Measurements from ENCODE around the gene PELI2.

Gene PELI2

DNA sequence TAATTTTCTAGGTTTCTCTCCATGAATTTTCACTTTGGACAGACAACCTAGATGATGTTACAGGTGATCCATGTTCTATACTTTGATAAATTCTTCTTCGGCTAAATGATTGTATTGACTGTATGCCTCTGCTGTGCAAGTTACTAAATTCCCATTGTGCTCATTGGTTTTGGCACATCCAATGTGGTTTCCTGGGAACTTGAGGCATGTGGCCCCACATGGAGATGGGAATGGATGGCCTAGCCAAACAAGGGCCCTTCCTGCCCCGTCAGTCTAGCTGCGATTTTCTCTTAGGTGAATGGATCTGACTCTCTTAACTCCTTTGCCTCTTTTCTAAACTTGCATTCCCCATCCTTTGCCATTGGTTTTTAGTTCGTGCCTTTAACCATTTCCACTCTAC is 186.2 kb downstream of the PELI2 start:
- Mint-ChIP-seq H3K27me3 (ENCODE audit: low read depth) (peaks cover 11% of the 10 kb centered on the region), H3K36me3 (ENCODE audit: low read depth) (no peaks in the 10 kb centered on the region), H3K4me1 (ENCODE audit: low read depth) (no peaks in the 10 kb centered on the region), H3K4me3 (no peak overlapping the region), H3K27ac (no peak overlapping the region), H3K9me3 (no peaks in the 10 kb centered on the region)

DNA sequence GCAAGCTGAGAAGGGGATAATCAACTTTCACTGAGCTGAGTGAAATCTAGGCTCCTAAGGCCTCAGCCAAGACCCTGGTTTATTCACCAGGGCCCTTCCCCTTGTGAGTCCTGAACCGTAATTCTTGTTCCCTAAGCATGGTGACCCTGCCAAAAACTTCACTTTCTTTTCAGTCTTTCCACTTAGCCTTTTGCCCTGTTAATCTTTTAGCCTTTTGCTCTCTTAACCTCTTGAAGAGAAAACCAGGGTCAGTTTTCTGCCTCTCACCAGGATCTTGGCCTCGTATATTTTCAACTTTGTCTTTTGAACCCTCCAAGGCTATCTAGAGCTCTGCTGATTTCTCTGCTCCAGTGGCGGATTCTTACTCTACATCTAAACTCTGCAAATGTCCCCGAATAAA is 191.0 kb downstream of the PELI2 start:
- no peaks in the 10 kb centered on the region for H3K4me1 Mint-ChIP-seq (ENCODE audit: low read depth)

DNA sequence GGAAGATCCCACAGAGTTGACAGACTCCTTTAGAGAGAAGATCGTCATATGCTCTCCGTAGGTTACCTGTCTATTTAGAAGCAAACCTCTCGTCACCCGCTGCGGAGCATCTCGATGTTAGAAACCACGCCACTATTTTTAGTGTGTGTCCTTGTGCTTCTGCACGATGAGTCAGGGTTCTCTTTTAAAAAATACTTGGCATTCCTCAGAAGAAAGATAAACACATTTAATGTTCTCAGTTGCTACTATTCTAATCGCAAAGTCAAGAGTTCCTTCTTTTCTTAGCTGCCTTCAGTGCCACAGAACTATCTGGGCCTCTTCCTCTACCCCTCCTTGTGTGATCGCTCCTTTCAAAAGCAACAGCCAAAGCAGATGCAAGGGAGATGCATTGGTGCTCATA is 192.4 kb downstream of the PELI2 start:
- Mint-ChIP-seq H3K4me1 (ENCODE audit: low read depth) (no peaks in the 10 kb centered on the region), H3K36me3 (ENCODE audit: low read depth) (no peaks in the 10 kb centered on the region), H3K9me3 (no peaks in the 10 kb centered on the region), H3K27ac (no peak overlapping the region), H3K4me3 (no peak overlapping the region), H3K27me3 (ENCODE audit: low read depth) (peaks cover 7% of the 10 kb centered on the region)

More for the DNA sequence above, 191.0 kb downstream of the PELI2 start:
- H3K9me3 Mint-ChIP-seq = no peaks in the 10 kb centered on the region
- no peaks in the 10 kb centered on the region for H3K36me3 Mint-ChIP-seq (ENCODE audit: low read depth)
- no peak overlapping the region for H3K27ac Mint-ChIP-seq
- H3K4me3 Mint-ChIP-seq = no peak overlapping the region
- peaks cover 11% of the 10 kb centered on the region for H3K27me3 Mint-ChIP-seq (ENCODE audit: low read depth)

DNA sequence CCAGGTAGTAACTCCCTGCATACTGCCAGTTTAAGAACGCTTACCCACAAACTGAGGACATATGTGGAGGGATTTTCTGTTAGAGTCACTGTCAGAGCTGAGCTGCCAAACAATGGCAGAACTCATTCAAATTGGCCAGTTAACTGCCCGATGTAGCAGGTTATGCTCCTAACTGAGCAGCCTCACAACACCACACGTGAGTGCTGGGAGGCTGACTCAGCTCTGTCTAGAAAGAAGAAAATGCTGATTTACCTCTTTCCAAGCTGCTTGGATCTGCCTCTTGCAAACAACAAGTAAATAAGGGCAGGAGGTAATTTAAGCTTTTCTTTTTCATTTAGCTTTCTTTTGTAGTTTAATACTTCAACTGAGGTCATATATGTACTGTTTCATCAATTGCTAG is 195.6 kb downstream of the PELI2 start:
- no peaks in the 10 kb centered on the region for H3K4me1 Mint-ChIP-seq (ENCODE audit: low read depth)

DNA sequence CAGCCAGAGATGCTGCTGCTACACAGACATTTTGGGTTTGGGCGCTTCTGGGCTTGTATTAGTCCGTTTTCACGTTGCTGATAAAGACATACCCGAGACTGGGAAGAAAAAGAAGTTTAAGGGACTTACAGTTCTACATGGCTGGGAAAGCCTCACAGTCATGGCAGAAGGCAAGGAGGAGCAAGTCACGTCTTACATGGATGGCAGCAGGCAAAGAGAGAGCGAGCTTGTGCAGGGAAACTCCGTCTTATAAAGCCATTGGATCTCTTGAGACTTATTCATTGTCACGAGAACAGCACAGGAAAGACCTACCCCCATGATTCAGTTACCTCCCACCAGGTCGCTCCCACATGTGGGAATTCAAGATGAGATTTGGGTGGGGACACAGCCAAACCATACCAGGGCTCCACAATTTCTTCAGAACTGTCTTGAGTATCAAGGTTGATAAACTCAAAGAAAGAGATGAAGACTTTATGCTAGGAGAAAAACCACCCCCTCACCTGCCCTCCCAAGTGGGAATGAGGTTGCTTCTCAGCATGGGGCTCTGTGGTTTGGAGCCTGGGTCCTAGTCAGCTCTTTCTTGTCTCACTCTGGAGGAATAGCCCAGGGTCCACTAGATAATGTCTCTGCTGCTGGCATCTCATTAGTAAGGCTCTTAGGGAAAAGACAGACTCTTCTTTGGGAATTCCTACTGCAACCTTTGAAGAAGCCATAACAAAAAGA is 200.3 kb downstream of the PELI2 start:
- Mint-ChIP-seq H3K27ac (no peak overlapping the region), H3K4me1 (ENCODE audit: low read depth) (no peaks in the 10 kb centered on the region), H3K36me3 (ENCODE audit: low read depth) (no peaks in the 10 kb centered on the region), H3K27me3 (ENCODE audit: low read depth) (peaks cover 6% of the 10 kb centered on the region), H3K4me3 (no peak overlapping the region), H3K9me3 (no peaks in the 10 kb centered on the region)

More for the DNA sequence above, 195.6 kb downstream of the PELI2 start:
- H3K36me3 Mint-ChIP-seq (ENCODE audit: low read depth) = no peaks in the 10 kb centered on the region
- H3K27me3 Mint-ChIP-seq (ENCODE audit: low read depth) = peaks cover under 1% of the 10 kb centered on the region
- no peaks in the 10 kb centered on the region for H3K9me3 Mint-ChIP-seq
- H3K27ac Mint-ChIP-seq = no peak overlapping the region
- no peak overlapping the region for H3K4me3 Mint-ChIP-seq

DNA sequence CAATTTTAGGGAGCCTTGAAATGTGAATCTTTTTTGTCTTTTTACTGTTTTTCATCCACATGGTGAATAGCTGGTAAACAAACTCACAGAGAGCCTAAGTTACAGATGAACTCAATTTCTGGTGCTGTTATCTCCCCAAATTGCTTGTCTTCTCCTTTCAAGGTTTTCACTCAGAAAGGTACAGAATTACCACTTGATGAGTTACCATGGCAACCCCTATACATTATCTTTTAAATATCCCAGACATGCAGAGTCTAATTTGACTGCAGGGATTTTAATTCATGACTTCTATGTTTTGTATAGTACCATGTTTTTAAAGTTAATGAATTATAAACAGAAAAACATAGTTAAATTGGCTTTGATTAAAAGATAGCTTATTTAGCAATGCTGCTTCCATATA is 203.7 kb downstream of the PELI2 start:
- Mint-ChIP-seq H3K9me3 (no peaks in the 10 kb centered on the region), H3K36me3 (ENCODE audit: low read depth) (no peaks in the 10 kb centered on the region), H3K4me1 (ENCODE audit: low read depth) (no peaks in the 10 kb centered on the region), H3K27ac (no peak overlapping the region), H3K4me3 (no peak overlapping the region), H3K27me3 (ENCODE audit: low read depth) (peaks cover 6% of the 10 kb centered on the region)

DNA sequence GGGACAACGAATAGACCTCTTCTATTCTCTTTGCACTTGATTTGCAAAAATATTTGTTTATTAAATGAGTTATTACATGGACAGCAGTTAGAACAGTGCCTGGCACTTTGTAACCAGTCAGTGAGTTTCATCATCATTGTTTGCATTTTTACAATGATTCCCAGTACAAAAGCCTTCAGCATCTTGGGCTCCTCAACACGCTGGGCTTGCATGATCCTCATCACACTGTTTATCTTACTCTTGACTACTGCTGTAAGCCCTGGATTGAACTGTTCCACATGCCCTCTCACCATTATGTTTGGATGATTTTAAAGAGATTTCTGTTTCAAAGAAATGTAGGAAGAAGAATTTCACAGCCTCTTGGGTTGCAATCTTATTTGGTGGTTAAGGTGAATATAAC is 204.3 kb downstream of the PELI2 start:
- H3K27me3 Mint-ChIP-seq (ENCODE audit: low read depth) = peaks cover 6% of the 10 kb centered on the region
- no peaks in the 10 kb centered on the region for H3K36me3 Mint-ChIP-seq (ENCODE audit: low read depth)
- no peaks in the 10 kb centered on the region for H3K4me1 Mint-ChIP-seq (ENCODE audit: low read depth)
- H3K27ac Mint-ChIP-seq = no peak overlapping the region
- no peak overlapping the region for H3K4me3 Mint-ChIP-seq
- no peaks in the 10 kb centered on the region for H3K9me3 Mint-ChIP-seq

DNA sequence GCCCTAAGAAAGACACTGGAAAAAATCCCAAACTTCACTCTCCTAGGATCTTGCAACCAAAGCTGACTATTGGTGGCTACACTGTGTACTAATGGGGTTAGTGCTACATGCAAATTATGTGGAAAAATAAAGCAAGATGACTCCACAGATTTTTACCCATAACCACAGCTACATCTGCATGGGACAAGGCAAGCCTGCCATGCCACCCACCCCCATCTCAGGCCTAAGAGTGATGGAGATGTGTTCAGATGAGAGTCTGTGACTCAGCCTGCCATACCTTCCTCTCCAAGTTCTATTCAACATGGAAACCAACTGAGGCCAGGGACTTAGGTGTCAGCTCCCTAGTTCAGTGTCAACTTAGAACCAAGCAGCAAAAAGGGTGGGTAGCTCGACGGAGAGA is 206.2 kb downstream of the PELI2 start:
- H3K4me3 Mint-ChIP-seq = no peak overlapping the region
- H3K27me3 Mint-ChIP-seq (ENCODE audit: low read depth) = peaks cover 4% of the 10 kb centered on the region
- H3K9me3 Mint-ChIP-seq = no peaks in the 10 kb centered on the region
- H3K27ac Mint-ChIP-seq = no peak overlapping the region
- peaks cover 2% of the 10 kb centered on the region for H3K4me1 Mint-ChIP-seq (ENCODE audit: low read depth)
- H3K36me3 Mint-ChIP-seq (ENCODE audit: low read depth) = no peaks in the 10 kb centered on the region

DNA sequence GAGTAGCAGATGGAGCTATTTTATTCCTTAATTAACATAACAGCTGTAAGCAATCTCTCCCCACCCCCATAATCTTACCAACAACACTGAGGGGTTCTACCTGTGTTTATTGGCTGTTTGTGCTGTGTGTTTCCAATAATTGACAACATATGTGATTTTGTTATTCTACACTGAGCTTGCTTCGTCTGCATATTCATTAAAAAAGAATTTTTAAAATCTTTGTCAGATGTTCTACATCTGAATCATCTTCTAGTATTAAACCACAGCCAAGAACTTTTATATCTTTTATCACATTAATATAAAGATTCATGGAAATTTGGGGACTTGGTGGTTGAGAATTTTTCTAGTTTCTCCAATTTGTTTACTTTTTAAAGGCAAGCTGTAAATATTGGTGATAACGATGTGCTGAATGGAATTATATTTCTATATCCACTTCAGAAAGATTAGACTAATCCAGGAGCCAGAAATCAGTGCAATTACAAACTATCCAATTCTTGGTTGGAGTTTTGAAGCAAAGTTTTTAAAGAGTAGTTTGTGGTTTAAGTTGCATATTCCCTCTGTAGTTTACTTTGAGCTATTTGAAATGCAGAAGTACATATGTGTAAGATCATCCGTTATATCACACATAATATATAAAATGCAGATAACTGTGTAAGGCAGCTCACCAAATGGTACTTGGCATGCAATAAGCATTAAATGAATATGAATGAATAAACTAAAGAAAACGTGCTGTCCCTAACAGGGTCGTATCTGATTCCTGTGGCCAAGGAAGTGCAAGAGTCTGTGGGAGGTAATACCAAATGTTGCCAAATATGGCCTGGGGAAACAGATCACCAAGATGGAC is 206.9 kb downstream of the PELI2 start:
- Mint-ChIP-seq H3K27me3 (ENCODE audit: low read depth) (peaks cover under 1% of the 10 kb centered on the region), H3K4me3 (no peak overlapping the region), H3K36me3 (ENCODE audit: low read depth) (no peaks in the 10 kb centered on the region), H3K9me3 (no peaks in the 10 kb centered on the region), H3K27ac (no peak overlapping the region), H3K4me1 (ENCODE audit: low read depth) (peaks cover 2% of the 10 kb centered on the region)

DNA sequence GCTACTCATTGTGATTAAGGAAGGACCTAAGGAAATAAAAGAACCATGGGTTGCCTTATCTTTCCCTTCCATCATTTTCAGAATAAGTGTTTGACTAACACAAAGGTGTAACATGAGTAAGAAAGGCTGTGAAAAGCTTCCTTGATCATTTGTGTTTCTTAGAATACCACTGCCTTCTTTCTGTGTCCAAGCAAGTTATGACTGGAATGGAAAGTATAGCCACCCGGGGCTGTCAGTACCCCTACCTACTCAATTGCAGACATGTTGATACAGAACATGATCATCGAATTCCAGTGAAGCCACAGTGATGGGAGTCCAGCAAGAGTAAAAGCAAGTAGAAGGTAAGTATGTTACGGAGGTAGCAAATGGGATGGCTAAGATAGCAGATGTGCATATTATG is 209.8 kb downstream of the PELI2 start:
- Mint-ChIP-seq H3K9me3 (no peaks in the 10 kb centered on the region), H3K27ac (no peak overlapping the region), H3K4me1 (ENCODE audit: low read depth) (peaks cover 8% of the 10 kb centered on the region), H3K4me3 (no peak overlapping the region), H3K36me3 (ENCODE audit: low read depth) (no peaks in the 10 kb centered on the region), H3K27me3 (ENCODE audit: low read depth) (no peaks in the 10 kb centered on the region)

DNA sequence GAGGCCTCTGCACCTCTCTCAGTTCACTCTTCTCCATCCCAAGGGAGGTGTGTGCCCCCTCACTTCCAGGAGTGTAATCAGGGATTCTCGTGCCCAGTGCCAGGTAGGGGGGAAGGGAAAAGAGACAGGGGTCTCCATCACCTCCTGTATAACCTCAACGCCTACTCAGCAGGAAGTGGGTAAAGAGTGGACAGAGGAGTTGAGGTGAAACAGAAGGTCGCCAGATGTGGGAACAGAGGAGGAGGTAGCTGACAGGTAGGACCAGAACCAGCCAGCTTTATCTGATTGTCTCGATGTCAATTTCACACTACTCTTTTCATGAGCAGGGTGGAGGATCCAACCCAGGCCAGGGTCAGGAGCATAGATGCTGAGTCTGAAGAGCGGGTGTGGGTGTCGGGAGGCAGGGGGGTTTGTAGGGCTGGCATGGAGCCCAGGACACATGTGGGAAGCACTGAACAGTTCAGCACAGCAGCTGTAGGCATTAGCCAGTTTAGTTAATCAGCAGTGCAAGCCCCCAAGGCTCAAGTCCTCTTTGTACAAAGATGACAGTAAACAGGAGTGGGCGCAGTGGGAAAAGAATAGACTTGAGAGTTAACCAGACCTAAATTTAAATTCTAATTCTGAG is 213.5 kb downstream of the PELI2 start:
- no peaks in the 10 kb centered on the region for H3K27me3 Mint-ChIP-seq (ENCODE audit: low read depth)
- H3K9me3 Mint-ChIP-seq = no peaks in the 10 kb centered on the region
- no peaks in the 10 kb centered on the region for H3K36me3 Mint-ChIP-seq (ENCODE audit: low read depth)
- H3K4me3 Mint-ChIP-seq = no peak overlapping the region
- H3K4me1 Mint-ChIP-seq (ENCODE audit: low read depth) = peaks cover 15% of the 10 kb centered on the region
- no peak overlapping the region for H3K27ac Mint-ChIP-seq

DNA sequence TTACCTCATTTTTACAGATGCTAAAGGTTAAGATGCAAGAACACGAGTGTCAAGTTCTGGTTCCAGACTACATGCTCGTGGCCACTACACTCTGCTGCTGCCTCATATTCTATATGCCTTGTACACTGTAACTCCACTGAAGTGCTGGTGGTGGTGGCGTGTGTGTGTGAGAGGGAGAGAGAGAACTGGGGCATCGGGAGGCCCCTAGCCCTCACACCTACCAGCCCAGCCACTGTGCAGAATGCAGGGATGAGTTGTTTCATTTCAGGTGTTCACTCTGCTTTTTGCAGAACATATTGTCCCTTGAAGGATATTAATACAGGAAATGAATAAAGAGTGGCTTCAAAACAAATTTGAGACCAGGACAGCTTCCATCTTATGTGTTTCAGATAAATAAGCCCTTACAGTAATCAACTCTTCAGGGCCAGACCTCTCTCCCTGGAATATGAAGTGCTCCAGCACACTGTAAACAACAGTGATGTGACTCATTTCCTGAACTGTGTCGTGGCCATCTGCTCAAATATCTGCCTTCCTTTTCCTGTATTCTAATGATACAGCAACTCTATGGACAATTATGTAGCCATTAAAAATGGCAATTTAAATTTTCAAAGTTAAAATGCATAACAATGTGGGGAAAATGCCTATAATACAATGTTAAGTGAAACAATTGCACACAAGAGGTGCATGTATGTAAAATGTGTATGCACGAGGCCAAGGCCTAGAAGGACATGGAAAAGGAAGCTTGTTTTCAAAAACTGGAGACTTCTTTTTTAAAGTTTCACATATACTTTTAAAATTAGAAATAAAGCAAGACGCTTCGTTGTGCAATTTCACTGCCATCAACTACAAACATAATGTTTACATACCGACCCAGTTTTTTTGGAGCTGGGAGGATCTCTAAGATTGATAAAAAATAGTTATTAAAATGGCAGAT is 215.4 kb downstream of the PELI2 start:
- Mint-ChIP-seq H3K27ac (peak overlapping the region; percentile 41), H3K4me1 (ENCODE audit: low read depth) (peaks cover 13% of the 10 kb centered on the region), H3K4me3 (no peak overlapping the region), H3K27me3 (ENCODE audit: low read depth) (no peaks in the 10 kb centered on the region), H3K9me3 (no peaks in the 10 kb centered on the region), H3K36me3 (ENCODE audit: low read depth) (no peaks in the 10 kb centered on the region)

DNA sequence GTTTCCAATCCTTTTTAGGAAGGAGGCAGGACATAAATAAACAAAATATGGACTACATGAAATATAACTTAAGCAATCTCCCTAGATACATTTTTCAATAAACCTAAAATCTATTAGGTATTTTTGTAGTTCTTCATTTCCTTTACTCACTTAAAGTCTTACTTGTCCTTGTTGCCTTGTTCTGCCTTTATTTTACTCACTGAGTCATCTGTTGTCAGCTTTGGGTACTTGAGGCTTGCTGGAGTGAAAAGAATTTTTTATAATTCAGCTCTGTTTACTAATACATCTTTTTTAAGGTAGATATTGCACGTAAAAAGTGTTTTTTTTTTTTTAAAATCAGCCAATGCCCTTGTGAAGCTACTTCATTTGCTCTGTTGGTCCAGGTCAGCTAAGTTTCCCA is 216.2 kb downstream of the PELI2 start:
- Mint-ChIP-seq H3K4me3 (no peak overlapping the region), H3K4me1 (ENCODE audit: low read depth) (peaks cover 13% of the 10 kb centered on the region), H3K36me3 (ENCODE audit: low read depth) (no peaks in the 10 kb centered on the region), H3K27me3 (ENCODE audit: low read depth) (no peaks in the 10 kb centered on the region), H3K27ac (no peak overlapping the region), H3K9me3 (no peaks in the 10 kb centered on the region)

DNA sequence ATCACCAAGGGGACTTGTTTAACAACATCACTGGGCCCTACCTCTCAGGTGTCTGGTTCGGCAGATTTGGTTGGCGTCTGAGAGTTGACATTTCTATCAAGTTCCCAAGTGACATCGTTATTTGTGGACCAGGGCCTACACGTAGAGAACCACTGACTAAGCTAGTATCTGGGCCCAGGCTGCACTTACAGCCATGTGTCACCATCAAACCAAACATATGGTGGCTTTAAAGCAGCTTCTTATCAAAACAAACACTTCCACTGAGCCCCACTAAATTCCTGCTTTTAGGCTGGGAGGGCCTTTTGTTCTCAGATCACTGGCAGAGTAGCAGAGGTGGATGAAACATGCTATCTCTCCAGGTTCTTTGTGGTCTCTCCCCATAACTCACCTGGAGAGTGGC is 220.5 kb downstream of the PELI2 start:
- Mint-ChIP-seq H3K9me3 (no peaks in the 10 kb centered on the region), H3K4me1 (ENCODE audit: low read depth) (peaks cover 16% of the 10 kb centered on the region), H3K27me3 (ENCODE audit: low read depth) (no peaks in the 10 kb centered on the region), H3K36me3 (ENCODE audit: low read depth) (no peaks in the 10 kb centered on the region), H3K27ac (no peak overlapping the region), H3K4me3 (no peak overlapping the region)
